SK-N-SH treated with all-trans-retinoic acid at 6 μM for 48 hours (cell line): ENCODE results near the gene CD200R1L.

Experiments used
- ARNTL ChIP-seq: fragments of 450-650 bp; formaldehyde crosslinking; IDR thresholded peaks from 2 replicates; pipeline ENCODE4 v1.5.0; 2020; ENCODE audit warnings: low read depth, mild to moderate bottlenecking, moderate library complexity, borderline replicate concordance
- CSDC2 ChIP-seq: fragments of 250-450 bp; sonication (Bioruptor Pico); IDR thresholded peaks from 2 replicates; pipeline ENCODE4 v1.5.0; 2020; ENCODE audit warnings: mild to moderate bottlenecking, moderate library complexity
- ESRRG ChIP-seq: fragments of 250-450 bp; sonication (Bioruptor Pico); IDR thresholded peaks from 2 replicates; pipeline ENCODE4 v1.6.1; 2021; ENCODE audit warnings: mild to moderate bottlenecking
- GLIS3 ChIP-seq: fragments of 250-450 bp; sonication (Bioruptor Pico); IDR thresholded peaks from 2 replicates; pipeline ENCODE4 v1.5.0; 2020; ENCODE audit warnings: mild to moderate bottlenecking, moderate library complexity
- ISL1 ChIP-seq: fragments of 250-450 bp; sonication (Bioruptor Pico); IDR thresholded peaks from 2 replicates; pipeline ENCODE4 v2.1.2; 2022; ENCODE audit warnings: mild to moderate bottlenecking, moderate library complexity
- RARB ChIP-seq: fragments of 250-450 bp; sonication (Bioruptor Pico); IDR thresholded peaks from 2 replicates; pipeline ENCODE4 v1.8.0; 2021; ENCODE audit warnings: mild to moderate bottlenecking, moderate library complexity
- ZFP30 ChIP-seq: fragments of 450-650 bp; formaldehyde crosslinking; IDR thresholded peaks from 2 replicates; pipeline ENCODE4 v1.5.0; 2022; ENCODE audit warnings: mild to moderate bottlenecking, moderate library complexity
- ZNF70 ChIP-seq: fragments of 450-650 bp; formaldehyde crosslinking; IDR thresholded peaks from 2 replicates; pipeline ENCODE4 v1.5.0; 2020; ENCODE audit warnings: mild to moderate bottlenecking, moderate library complexity
- TF ChIP-seq, protein P1 (sequence below): fragments of 250-450 bp; sonication (Bioruptor Pico); IDR thresholded peaks from 2 replicates; pipeline ENCODE4 v1.5.1; 2021; ENCODE audit warnings: mild to moderate bottlenecking, moderate library complexity
- TF ChIP-seq, protein P2 (sequence below): fragments of 250-450 bp; sonication (Bioruptor Pico); IDR thresholded peaks from 2 replicates; pipeline ENCODE4 v1.5.1; 2020; ENCODE audit warnings: low read depth, mild to moderate bottlenecking, moderate library complexity
- TF ChIP-seq, protein P3 (sequence below): fragments of 250-450 bp; sonication (Bioruptor Pico); IDR thresholded peaks from 2 replicates; pipeline ENCODE4 v1.5.0; 2020; ENCODE audit warnings: mild to moderate bottlenecking, moderate library complexity

DNA sequence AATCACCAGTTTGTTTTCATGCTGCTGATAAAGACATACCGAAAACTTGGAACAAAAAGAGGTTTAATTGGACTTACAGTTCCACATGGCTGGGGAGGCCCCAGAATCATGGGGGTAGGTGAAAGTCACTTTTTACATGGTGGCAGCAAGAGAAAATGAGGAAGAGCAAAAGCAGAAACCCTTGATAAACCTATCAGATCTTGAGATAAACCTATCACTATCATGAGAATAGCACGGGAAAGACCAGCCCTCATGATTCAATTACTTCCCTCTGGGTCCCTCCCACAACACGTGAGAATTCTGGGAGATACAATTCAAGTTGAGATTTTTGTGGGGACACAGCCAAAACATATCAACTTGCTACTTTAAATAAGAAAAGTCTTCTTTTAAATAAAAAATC, 28.9 kb downstream of the CD200R1L start:
- TF ChIP-seq GLIS3 (CRISPR knock-in tag), result no peak
- TF ChIP-seq, protein P1, sequence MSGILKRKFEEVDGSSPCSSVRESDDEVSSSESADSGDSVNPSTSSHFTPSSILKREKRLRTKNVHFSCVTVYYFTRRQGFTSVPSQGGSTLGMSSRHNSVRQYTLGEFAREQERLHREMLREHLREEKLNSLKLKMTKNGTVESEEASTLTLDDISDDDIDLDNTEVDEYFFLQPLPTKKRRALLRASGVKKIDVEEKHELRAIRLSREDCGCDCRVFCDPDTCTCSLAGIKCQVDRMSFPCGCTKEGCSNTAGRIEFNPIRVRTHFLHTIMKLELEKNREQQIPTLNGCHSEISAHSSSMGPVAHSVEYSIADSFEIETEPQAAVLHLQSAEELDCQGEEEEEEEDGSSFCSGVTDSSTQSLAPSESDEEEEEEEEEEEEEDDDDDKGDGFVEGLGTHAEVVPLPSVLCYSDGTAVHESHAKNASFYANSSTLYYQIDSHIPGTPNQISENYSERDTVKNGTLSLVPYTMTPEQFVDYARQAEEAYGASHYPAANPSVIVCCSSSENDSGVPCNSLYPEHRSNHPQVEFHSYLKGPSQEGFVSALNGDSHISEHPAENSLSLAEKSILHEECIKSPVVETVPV (CRISPR knock-in tag), result no peak
- TF ChIP-seq ZFP30 (CRISPR knock-in tag), result no peak
- no peak for TF ChIP-seq ESRRG
- no peak for TF ChIP-seq ISL1 (CRISPR knock-in tag)
- no peak for TF ChIP-seq CSDC2 (CRISPR knock-in tag)
- TF ChIP-seq, protein P2, sequence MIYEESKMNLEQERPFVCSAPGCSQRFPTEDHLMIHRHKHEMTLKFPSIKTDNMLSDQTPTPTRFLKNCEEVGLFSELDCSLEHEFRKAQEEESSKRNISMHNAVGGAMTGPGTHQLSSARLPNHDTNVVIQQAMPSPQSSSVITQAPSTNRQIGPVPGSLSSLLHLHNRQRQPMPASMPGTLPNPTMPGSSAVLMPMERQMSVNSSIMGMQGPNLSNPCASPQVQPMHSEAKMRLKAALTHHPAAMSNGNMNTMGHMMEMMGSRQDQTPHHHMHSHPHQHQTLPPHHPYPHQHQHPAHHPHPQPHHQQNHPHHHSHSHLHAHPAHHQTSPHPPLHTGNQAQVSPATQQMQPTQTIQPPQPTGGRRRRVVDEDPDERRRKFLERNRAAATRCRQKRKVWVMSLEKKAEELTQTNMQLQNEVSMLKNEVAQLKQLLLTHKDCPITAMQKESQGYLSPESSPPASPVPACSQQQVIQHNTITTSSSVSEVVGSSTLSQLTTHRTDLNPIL (CRISPR knock-in tag), result no peak
- no peak for TF ChIP-seq RARB
- TF ChIP-seq, protein P3, sequence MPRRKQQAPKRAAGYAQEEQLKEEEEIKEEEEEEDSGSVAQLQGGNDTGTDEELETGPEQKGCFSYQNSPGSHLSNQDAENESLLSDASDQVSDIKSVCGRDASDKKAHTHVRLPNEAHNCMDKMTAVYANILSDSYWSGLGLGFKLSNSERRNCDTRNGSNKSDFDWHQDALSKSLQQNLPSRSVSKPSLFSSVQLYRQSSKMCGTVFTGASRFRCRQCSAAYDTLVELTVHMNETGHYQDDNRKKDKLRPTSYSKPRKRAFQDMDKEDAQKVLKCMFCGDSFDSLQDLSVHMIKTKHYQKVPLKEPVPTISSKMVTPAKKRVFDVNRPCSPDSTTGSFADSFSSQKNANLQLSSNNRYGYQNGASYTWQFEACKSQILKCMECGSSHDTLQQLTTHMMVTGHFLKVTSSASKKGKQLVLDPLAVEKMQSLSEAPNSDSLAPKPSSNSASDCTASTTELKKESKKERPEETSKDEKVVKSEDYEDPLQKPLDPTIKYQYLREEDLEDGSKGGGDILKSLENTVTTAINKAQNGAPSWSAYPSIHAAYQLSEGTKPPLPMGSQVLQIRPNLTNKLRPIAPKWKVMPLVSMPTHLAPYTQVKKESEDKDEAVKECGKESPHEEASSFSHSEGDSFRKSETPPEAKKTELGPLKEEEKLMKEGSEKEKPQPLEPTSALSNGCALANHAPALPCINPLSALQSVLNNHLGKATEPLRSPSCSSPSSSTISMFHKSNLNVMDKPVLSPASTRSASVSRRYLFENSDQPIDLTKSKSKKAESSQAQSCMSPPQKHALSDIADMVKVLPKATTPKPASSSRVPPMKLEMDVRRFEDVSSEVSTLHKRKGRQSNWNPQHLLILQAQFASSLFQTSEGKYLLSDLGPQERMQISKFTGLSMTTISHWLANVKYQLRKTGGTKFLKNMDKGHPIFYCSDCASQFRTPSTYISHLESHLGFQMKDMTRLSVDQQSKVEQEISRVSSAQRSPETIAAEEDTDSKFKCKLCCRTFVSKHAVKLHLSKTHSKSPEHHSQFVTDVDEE, result no peak
- no peak for TF ChIP-seq ARNTL
- TF ChIP-seq ZNF70 (CRISPR knock-in tag), result no peak
